GM19463 (cell line): ENCODE measurements around the gene C4A.
"Not testable (repeated sequence)": the region's sequence is repeated elsewhere in the genome, so short reads cannot be mapped to it uniquely, and the experiment has no call there.

ENCODE experiments used
- ATAC-seq: cut with Tn5 transposase; IDR thresholded peaks from one replicate; pipeline ENCODE4 v1.9.1; 2021; ENCODE audit warnings: mild to moderate bottlenecking, moderate library complexity; ENCODE audit not compliant: unreplicated experiment

Gene C4A

GRCh38 chr6:31958741-31959739, 22.8 kb upstream of the C4A start, which contains the start of the genes NELFE and SKIC2:
TSS of gene NELFE (minus strand) at chr6:31958971. CDS start at chr6:31958446, 525 bp downstream.
TSS of gene SKIC2 (plus strand) at chr6:31959175. CDS start at chr6:31959193, 18 bp downstream.
- peak; percentile 99 for ATAC-seq

- no peak for ATAC-seq
Observed at GRCh38 chr6:31961616-31962015, 20.2 kb upstream of the C4A start.

- no peak for ATAC-seq
Observed at GRCh38 chr6:31963921-31964320, 17.9 kb upstream of the C4A start.

- no peak for ATAC-seq
Observed at GRCh38 chr6:31965700-31966099, 16.2 kb upstream of the C4A start.

GRCh38 chr6:31966506-31966905, 15.4 kb upstream of the C4A start:
- ATAC-seq: no peak

- ATAC-seq: no peak
Observed at GRCh38 chr6:31966997-31967925, 14.6 kb upstream of the C4A start.

- no peak for ATAC-seq
Observed at GRCh38 chr6:31967926-31968320, 13.9 kb upstream of the C4A start.

GRCh38 chr6:31968326-31968725, 13.5 kb upstream of the C4A start:
- no peak for ATAC-seq

- no peak for ATAC-seq
Observed at GRCh38 chr6:31968791-31969711, 12.8 kb upstream of the C4A start.

- no peak for ATAC-seq
Observed at GRCh38 chr6:31969712-31970603, 11.9 kb upstream of the C4A start.

GRCh38 chr6:31970604-31971271, 11.1 kb upstream of the C4A start:
- no peak for ATAC-seq

GRCh38 chr6:31971279-31971992, 10.4 kb upstream of the C4A start:
- ATAC-seq: no peak

GRCh38 chr6:31971993-31972708, 9.7 kb upstream of the C4A start, which contains the start of gene DXO:
TSS of gene DXO (minus strand) at chr6:31972138. CDS start at chr6:31971675, 463 bp downstream.
- ATAC-seq: peak; percentile 95

- no peak for ATAC-seq
Observed at GRCh38 chr6:31972709-31973350, 9.0 kb upstream of the C4A start.

GRCh38 chr6:31976065-31976464, 5.8 kb upstream of the C4A start:
- not testable (repeated sequence) for ATAC-seq

- no peak for ATAC-seq
Observed at GRCh38 chr6:31977816-31978431, 3.9 kb upstream of the C4A start.
